A549 treated with Mapracorat at 1 μM for 4 hours (cell line): ENCODE data around the gene XRCC3. TPM values are rescaled to one million over a fixed set of nuclear protein-coding genes. Genes with fewer than 3 reads are reported as not detected.

Experiments
- total RNA-seq: library from RNA; stranded (reverse); fragments of 200-300 nt; extraction: Qiagen RNA extraction; gene quantifications from 5 replicates; pipeline ENCODE4 v1.2.3, GENCODE V29; 2022

Gene XRCC3
- total RNA-seq, result 28.1 to 35.5 TPM (median 30.2 TPM) in 5 replicates

GRCh38 chr14:103715052-103716000 lies at the start of gene XRCC3, which contains the start of gene ZFYVE21:
Gene XRCC3, minus strand, starts transcription at chr14:103715451. Its CDS starts 4,364 bp downstream, at chr14:103711087.
Gene ZFYVE21, plus strand, starts transcription at chr14:103715810. Its CDS starts 32 bp downstream, at chr14:103715842.

Other genes with a start within 250 kb of the XRCC3 start
- gene CKB, start 192.6 kb downstream of the XRCC3 start, total RNA-seq, result 98.0 to 132 TPM (median 131 TPM) in 5 replicates
- gene TRMT61A, start 186.3 kb downstream of the XRCC3 start, total RNA-seq, result 17.0 to 30.5 TPM (median 26.4 TPM) in 5 replicates
- gene BAG5, start 152.8 kb downstream of the XRCC3 start, total RNA-seq, result 22.0 to 24.8 TPM (median 23.0 TPM) in 5 replicates
- gene COA8, start 152.5 kb downstream of the XRCC3 start, total RNA-seq, result 47.7 to 57.7 TPM (median 56.0 TPM) in 5 replicates
- gene KLC1, start 86.2 kb downstream of the XRCC3 start, total RNA-seq, result 78.5 to 112 TPM (median 107 TPM) in 5 replicates
- 34.0 to 47.2 TPM (median 42.9 TPM) in 5 replicates for gene ZFYVE21, start 359 bp upstream of the XRCC3 start, total RNA-seq
- gene PPP1R13B, start 132.1 kb upstream of the XRCC3 start, total RNA-seq, result 4.0 to 5.6 TPM (median 4.6 TPM) in 5 replicates
- 0.14 to 0.40 TPM (median 0.28 TPM) in 4 of 5 replicates, not detected in the other for gene TDRD9, start 213.0 kb upstream of the XRCC3 start, total RNA-seq
- gene RD3L, start 227.1 kb upstream of the XRCC3 start, total RNA-seq, result not detected in 5 replicates